ENCODE data around the gene ANKRD34C.
"Not testable (repeated sequence)": the region's sequence is repeated elsewhere in the genome, so short reads cannot be mapped to it uniquely, and the experiment has no call there.

The ANKRD34C gene

DNA sequence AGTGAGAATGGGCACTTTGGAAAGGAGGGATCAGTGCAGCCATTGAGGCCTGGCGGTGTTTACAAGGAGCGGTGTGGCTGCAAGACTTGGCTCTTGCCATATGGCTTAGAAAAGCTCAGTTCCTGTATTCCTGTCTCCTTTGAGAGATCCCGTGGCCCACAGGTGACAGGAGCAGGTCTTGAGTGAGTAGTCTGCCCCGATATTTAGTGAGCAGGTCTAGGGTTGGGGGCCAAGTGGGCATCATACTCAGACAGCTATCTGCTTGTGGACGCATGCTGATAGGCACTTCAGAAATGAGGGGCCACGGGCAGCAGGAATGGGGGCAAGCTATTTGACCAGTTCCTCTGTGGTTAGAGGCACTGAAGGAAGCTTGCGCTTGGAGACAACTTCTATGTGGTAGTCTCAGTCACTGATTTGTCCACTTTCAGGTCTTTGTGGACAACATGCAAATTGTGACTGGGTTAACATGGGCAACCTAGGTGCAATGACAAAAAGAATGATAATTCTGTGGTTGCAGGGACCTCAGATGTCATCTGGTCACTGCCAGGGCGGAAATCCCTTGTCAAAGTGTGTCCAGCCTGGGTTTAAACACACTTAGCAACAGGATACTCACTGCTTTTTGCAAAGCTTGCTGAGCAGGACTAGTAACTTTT is 29.5 kb downstream of the ANKRD34C start:
- DNase-seq, result no peak

GRCh38 chr15:79314186-79314585 is 31.7 kb downstream of the ANKRD34C start:
- DNase-seq, result no peak

- no peak for DNase-seq
These were observed 32.3 kb downstream of the ANKRD34C start for GRCh38 chr15:79314811-79315210.

GRCh38 chr15:79315623-79316328 is 33.3 kb downstream of the ANKRD34C start:
- no peak for DNase-seq

DNA sequence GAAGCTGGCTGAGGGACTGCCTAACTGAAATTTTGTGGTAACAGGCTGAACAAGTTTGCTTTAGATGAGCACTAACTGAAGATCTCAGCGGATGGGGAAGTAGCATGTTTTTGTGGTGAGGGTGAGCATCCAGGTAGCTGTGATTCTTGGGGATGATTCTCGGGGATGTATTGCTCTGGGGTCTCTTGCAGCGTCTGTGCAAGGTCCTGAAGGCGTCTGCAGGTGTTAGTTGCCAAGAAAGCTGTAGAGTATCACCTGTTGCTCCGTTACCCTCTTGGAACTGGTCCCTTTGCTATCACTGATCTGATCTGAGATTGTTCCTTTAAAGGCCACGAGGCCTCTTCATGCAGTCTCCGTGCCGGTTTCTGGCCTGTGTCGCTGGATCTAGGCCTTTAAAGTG is 34.3 kb downstream of the ANKRD34C start:
- no peak for DNase-seq

DNA sequence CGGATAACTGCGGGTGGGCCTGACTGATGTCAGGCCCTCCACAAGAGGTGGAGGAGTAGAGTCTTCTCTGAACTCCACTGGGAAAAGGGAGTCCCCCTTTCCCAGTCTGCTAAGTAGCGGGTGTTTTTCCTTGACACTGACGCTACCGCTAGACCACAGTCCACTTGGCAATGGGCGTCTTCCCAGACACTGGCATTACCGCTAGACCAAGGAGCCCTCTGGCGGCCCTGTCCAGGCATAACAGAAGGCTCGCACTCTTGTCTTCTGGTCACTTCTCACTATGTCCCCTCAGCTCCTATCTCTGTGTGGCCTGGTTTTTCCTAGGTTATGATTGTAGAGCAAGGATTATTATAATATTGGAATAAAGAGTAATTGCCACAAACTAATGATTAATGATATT is 37.5 kb downstream of the ANKRD34C start:
- not testable (repeated sequence) for DNase-seq

DNA sequence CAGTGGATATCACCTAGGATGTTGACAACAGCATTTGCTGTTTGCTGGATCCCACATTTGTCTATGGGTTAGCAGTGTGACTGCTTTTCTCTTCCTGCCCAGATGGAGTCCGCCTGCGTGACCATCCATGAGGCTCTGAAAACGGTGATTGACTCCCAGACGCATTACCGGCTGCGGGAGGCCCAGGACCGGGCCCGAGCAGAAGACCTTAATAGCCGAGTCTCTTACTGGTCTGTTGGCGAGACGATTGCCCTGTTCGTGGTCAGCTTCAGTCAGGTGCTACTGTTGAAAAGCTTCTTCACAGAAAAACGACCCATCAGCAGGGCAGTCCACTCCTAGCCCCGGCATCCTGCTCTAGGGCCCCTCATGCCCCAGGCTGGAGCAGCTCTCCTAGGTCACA is 39.4 kb downstream of the ANKRD34C start:
- DNase-seq, result no peak

DNA sequence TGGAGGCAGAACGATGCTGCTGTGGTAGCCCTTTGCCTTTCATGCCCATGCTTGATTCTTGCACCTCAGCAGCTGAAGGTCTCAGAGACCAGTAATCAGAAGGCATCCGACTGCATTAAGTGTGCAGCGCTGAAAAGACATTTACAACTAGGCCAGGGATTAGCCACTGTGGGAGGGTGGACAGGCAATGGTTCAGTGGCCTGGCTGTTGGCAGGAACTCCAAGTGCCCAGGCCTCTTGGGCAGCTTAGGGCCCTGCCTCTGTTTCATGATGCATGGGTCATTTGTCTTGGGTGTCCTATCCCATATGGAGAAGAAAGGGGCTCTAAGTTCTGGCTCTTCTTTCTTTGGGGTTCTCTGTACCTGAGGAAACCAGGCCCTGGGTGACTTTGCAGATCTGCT is 39.8 kb downstream of the ANKRD34C start:
- no peak for DNase-seq

DNA sequence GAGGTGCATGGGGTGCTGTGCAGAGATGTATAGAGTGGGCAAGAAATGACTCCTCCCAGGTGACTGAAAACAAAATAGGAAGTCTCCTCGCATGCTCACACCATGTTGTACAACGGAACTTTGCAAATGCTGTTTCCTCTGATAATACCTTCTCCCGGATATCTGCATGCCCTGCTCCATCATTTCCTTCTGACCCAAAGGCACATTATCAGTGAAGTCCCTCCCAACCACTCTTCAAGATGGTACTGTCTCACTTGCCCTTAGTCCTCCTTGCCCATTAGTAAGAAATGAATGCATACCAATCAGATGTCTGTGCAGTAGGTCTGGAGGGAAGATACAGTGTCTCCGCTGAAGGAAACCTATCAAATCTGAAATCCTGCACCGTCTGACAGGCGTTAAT is 40.4 kb downstream of the ANKRD34C start:
- no peak for DNase-seq

DNA sequence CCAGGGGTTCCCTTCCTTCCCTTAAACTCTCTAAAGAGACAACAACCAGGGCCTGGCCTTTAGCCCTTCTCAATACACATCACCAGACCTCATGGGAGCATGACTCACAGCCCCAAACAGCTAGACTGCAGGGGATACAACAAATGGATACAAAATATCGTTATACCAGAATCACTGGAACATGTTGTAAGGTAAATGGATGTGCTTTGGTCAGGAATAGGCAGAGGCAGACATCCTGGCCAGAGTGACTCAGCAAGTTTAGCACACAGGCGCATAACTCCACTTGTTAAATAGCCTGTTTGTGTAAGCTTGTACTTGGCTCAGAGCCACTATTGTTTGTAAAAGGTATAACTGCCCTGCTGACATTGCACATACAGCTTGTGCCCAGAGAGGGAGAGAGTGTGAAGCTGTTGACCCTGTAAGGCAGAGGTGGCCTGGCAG is 46.7 kb downstream of the ANKRD34C start:
- no peak for DNase-seq

All from DMS 273 treated with DMSO at 0.1 percent for 48 hours (cell line).